H1 (cell line): Measurements from ENCODE around the gene GRM5. TPM values are rescaled to one million over a fixed set of nuclear protein-coding genes. Genes with fewer than 3 reads are reported as not detected.
"Not testable (repeated sequence)": the region's sequence is repeated elsewhere in the genome, so short reads cannot be mapped to it uniquely, and the experiment has no call there.

Experiments
- CTCF ChIA-PET: fragments of 300-600 bp; sonication (Branson Sonifier 250); formaldehyde crosslinking; loops from one replicate; lab custom pipeline; 2021; ENCODE audit not compliant: partially characterized antibody; lab: Charles Lee
- POLR2A ChIA-PET: fragments of 300-600 bp; sonication (Branson Sonifier 250); formaldehyde crosslinking; loops from one replicate; lab custom pipeline; 2021; ENCODE audit warnings: inconsistent platforms; ENCODE audit not compliant: partially characterized antibody; lab: Charles Lee
- DNase-seq, 2 experiments: peaks; one replicate each; pipeline versions ENCODE4 v3.0.0 to v3.0.0-alpha.2; 2010 to 2022; ENCODE audit warnings: low spot score in 2 of 2, low read depth in 1 of 2, mixed read lengths in 1 of 2
- FAIRE-seq: peaks from 2 replicates; lab custom pipeline; 2011; peaks lifted over from hg19 to GRCh38; lab: Jason Lieb, UNC
- H2AFZ ChIP-seq: 2 replicates; pipeline ENCODE4 v1.8.1; 2012; ENCODE audit warnings: low read length, inconsistent platforms
- H2AK5ac ChIP-seq: 2 replicates; pipeline ENCODE4 v1.6.1; 2013; ENCODE audit warnings: low read depth, low read length
- H2BK120ac ChIP-seq: replicated peaks from 2 replicates; pipeline ENCODE3; 2013; ENCODE audit warnings: low read depth, low read length, inconsistent platforms
- H2BK12ac ChIP-seq: 2 replicates; pipeline ENCODE4 v1.6.1; 2013; ENCODE audit warnings: low read depth, low read length
- H2BK15ac ChIP-seq: 2 replicates; pipeline ENCODE4 v1.6.1; 2013; ENCODE audit warnings: low read length
- H2BK20ac ChIP-seq: 2 replicates; pipeline ENCODE4 v1.6.1; 2013; ENCODE audit warnings: low read length
- H2BK5ac ChIP-seq: 2 replicates; pipeline ENCODE4 v1.6.1; 2013; ENCODE audit warnings: low read depth, low read length
- H3K14ac ChIP-seq: 2 replicates; pipeline ENCODE4 v1.6.1; 2013; ENCODE audit warnings: inconsistent platforms; ENCODE audit not compliant: insufficient read length
- H3K18ac ChIP-seq: 2 replicates; pipeline ENCODE4 v1.6.1; 2013; ENCODE audit warnings: low read length; ENCODE audit errors: extremely low read depth
- H3K23ac ChIP-seq: 2 replicates; pipeline ENCODE4 v1.6.1; 2013; ENCODE audit warnings: inconsistent platforms; ENCODE audit not compliant: insufficient read length
- H3K23me2 ChIP-seq: 2 replicates; pipeline ENCODE4 v1.6.1; 2013; ENCODE audit warnings: low read depth, low read length
- H3K27ac ChIP-seq: 2 replicates; pipeline ENCODE4 v1.6.1; 2011; ENCODE audit warnings: low read depth, low read length, inconsistent platforms
- H3K27me3 ChIP-seq, 4 experiments: replicated peaks in 1 of 4; 1 replicate in 1 of 4; 2 replicates in 3 of 4; pipeline versions ENCODE4 v1.6.1 to v1.8.1; 2011 to 2013; ENCODE audit warnings: low read length in 3 of 4, mild to moderate bottlenecking in 3 of 4, inconsistent platforms in 2 of 4, mixed read lengths in 2 of 4, moderate library complexity in 1 of 4; ENCODE audit not compliant: control insufficient read depth in 3 of 4, insufficient read depth in 3 of 4; ENCODE audit errors: extremely low read depth in 1 of 4
- H3K36me3 ChIP-seq, 4 experiments: 2 replicates each; pipeline versions ENCODE4 v1.6.1 to v1.8.1; 2011 to 2013; ENCODE audit warnings: mild to moderate bottlenecking in 4 of 4, low read length in 3 of 4, moderate library complexity in 2 of 4, control low read depth in 1 of 4, inconsistent platforms in 1 of 4; ENCODE audit not compliant: insufficient read depth in 4 of 4, control insufficient read depth in 2 of 4
- H3K4ac ChIP-seq: replicated peaks from 2 replicates; pipeline ENCODE3; 2013; ENCODE audit warnings: low read length, low read depth, mixed read lengths, inconsistent platforms; ENCODE audit not compliant: insufficient read length
- H3K4me1 ChIP-seq, 4 experiments: replicated peaks in 1 of 4; 1 replicate in 1 of 4; 2 replicates in 3 of 4; pipeline versions ENCODE4 v1.6.1 to v1.8.1; 2011 to 2013; ENCODE audit warnings: low read length in 3 of 4, inconsistent platforms in 2 of 4, mixed read lengths in 1 of 4; ENCODE audit not compliant: insufficient read depth in 4 of 4, control insufficient read depth in 3 of 4
- H3K4me2 ChIP-seq, 2 experiments: 2 replicates each; pipeline versions ENCODE4 v1.6.1 to v1.8.1; 2011 to 2013; ENCODE audit warnings: low read depth in 2 of 2, low read length in 2 of 2, control low read depth in 1 of 2, inconsistent platforms in 1 of 2, mild to moderate bottlenecking in 1 of 2; ENCODE audit not compliant: insufficient read depth in 1 of 2
- H3K4me3 ChIP-seq, 4 experiments: fragments of 200-600, 300-600 bp in 1 of 4; sonication (generic), shearing (Covaris generic), sonication (Bioruptor Twin) in 1 of 4; 2 replicates each; pipeline versions ENCODE4 v1.5.1 to v1.8.1; 2011 to 2016; ENCODE audit warnings: low read length in 4 of 4, low read depth in 3 of 4, control low read depth in 2 of 4, inconsistent platforms in 2 of 4, mild to moderate bottlenecking in 2 of 4, mixed read lengths in 1 of 4, moderate library complexity in 1 of 4; ENCODE audit not compliant: insufficient read depth in 2 of 4; ENCODE audit errors: extremely low read depth in 1 of 4
- H3K56ac ChIP-seq: replicated peaks from 2 replicates; pipeline ENCODE3; 2013; ENCODE audit warnings: low read depth, mild to moderate bottlenecking, mixed read lengths, low read length, inconsistent platforms; ENCODE audit not compliant: insufficient read length
- H3K79me1 ChIP-seq: 2 replicates; pipeline ENCODE4 v1.6.1; 2013; ENCODE audit warnings: low read depth, low read length, control low read depth
- H3K79me2 ChIP-seq, 2 experiments: 2 replicates each; pipeline versions ENCODE4 v1.6.1 to v1.8.1; 2012 to 2013; ENCODE audit warnings: low read length in 2 of 2, mild to moderate bottlenecking in 2 of 2, inconsistent platforms in 1 of 2; ENCODE audit not compliant: insufficient read depth in 2 of 2, control insufficient read depth in 1 of 2
- H3K9ac ChIP-seq, 4 experiments: replicated peaks in 1 of 4; 1 replicate in 1 of 4; 2 replicates in 3 of 4; pipeline versions ENCODE4 v1.6.1 to v1.8.1; 2011 to 2013; ENCODE audit warnings: low read depth in 3 of 4, low read length in 3 of 4, control low read depth in 2 of 4, mild to moderate bottlenecking in 2 of 4, moderate library complexity in 2 of 4, inconsistent platforms in 1 of 4; ENCODE audit errors: extremely low read depth in 1 of 4
- H3K9me3 ChIP-seq, 2 experiments: 2 replicates each; pipeline versions ENCODE4 v1.6.1 to v1.8.1; 2012 to 2013; ENCODE audit warnings: mild to moderate bottlenecking in 2 of 2, moderate library complexity in 2 of 2, control low read depth in 1 of 2, inconsistent platforms in 1 of 2, low read depth in 1 of 2, low read length in 1 of 2, mixed read lengths in 1 of 2; ENCODE audit not compliant: insufficient read depth in 2 of 2
- H4K20me1 ChIP-seq, 2 experiments: replicated peaks in 1 of 2; 2 replicates each; pipeline versions ENCODE3 to v1.8.1; 2011 to 2013; ENCODE audit warnings: inconsistent platforms in 2 of 2, low read length in 2 of 2, mild to moderate bottlenecking in 1 of 2; ENCODE audit not compliant: insufficient read depth in 2 of 2, control insufficient read depth in 1 of 2
- H4K5ac ChIP-seq: 2 replicates; pipeline ENCODE4 v1.6.1; 2013; ENCODE audit warnings: low read length, low read depth, mixed read lengths, inconsistent platforms; ENCODE audit not compliant: insufficient read length
- H4K8ac ChIP-seq: 2 replicates; pipeline ENCODE4 v1.8.0; 2013; ENCODE audit warnings: mild to moderate bottlenecking, moderate library complexity, low read length, inconsistent platforms; ENCODE audit not compliant: insufficient read depth; ENCODE audit errors: extremely low read depth
- H4K91ac ChIP-seq: replicated peaks from 2 replicates; pipeline ENCODE3; 2013; ENCODE audit warnings: low read length, mixed read lengths, inconsistent platforms; ENCODE audit not compliant: insufficient read length
- WGBS, 2 experiments: shearing (Covaris generic) in 1 of 2; methylation state at CpG; one replicate each; pipeline versions ENCODE4 v1.1.6 to v1.1.7; 2013 to 2015; ENCODE audit warnings: low lambda C conversion rate in 2 of 2, mixed read lengths in 2 of 2, inconsistent platforms in 1 of 2, low coverage in 1 of 2, missing lambda C conversion rate in 1 of 2; ENCODE audit not compliant: insufficient replicate concordance in 2 of 2, insufficient coverage in 1 of 2, insufficient read length in 1 of 2; ENCODE audit errors: extremely low coverage in 1 of 2, missing lambda C conversion rate in 1 of 2; 5-methylcytosine and 5-hydroxymethylcytosine counted together
- polyA plus RNA-seq, 7 experiments: library from polyadenylated mRNA; depleted of rRNA in 3 of 7; stranded (reverse) in 5 of 7; unstranded in 2 of 7; fragments of >200 nt in 5 of 7; fragments of 200-250 nt in 2 of 7; gene quantifications; 1 replicate in 5 of 7; 2 replicates in 1 of 7; 4 replicates in 1 of 7; pipeline versions ENCODE4 v1.2.1 to v1.2.3, GENCODE V29; 2011 to 2013; ENCODE audit warnings: missing spikeins in 2 of 7, mixed read lengths in 2 of 7
- total RNA-seq: library from RNA; stranded (reverse); fragmentation: NEBNext Ultra II Directional; extraction: Animal tissue kit (Norgen Biotek cat#: 25700); gene quantifications from 2 replicates; pipeline ENCODE4 v1.2.1, GENCODE V29; 2021

The GRM5 gene
- total and polyA plus RNA-seq, 2 of the 8 experiments (the other 6 are each of a cell fraction or from before 2014, with no cell fraction given): 0.15 to 0.43 TPM

GRCh38 chr11:88851547-88851946 is 214.2 kb downstream of the GRM5 start:
- H4K91ac ChIP-seq, H3K23me2 ChIP-seq, H4K20me1 ChIP-seq, H4K8ac ChIP-seq, POLR2A ChIA-PET, H2AFZ ChIP-seq, H3K23ac ChIP-seq, FAIRE-seq, CTCF ChIA-PET, H3K4ac ChIP-seq, DNase-seq, H3K79me1 ChIP-seq, H4K5ac ChIP-seq, H3K56ac ChIP-seq, H3K4me1 ChIP-seq, H2BK12ac ChIP-seq, H3K36me3 ChIP-seq, H3K79me2 ChIP-seq, H3K9ac ChIP-seq, H3K4me2 ChIP-seq, H2BK20ac ChIP-seq, H2BK15ac ChIP-seq, H2BK5ac ChIP-seq, H2BK120ac ChIP-seq, H3K9me3 ChIP-seq, H3K14ac ChIP-seq, H2AK5ac ChIP-seq, H3K18ac ChIP-seq, H3K27me3 ChIP-seq, H3K27ac ChIP-seq, H3K4me3 ChIP-seq: not testable (repeated sequence)

GRCh38 chr11:88849773-88850172 is 216.0 kb downstream of the GRM5 start:
- not testable (repeated sequence) for FAIRE-seq, H3K18ac ChIP-seq

More at GRCh38 chr11:88849773-88850172, 216.0 kb downstream of the GRM5 start:
- 94% methylated on average over 4 of the region's 6 CpGs; no CpG with 5 or more reads in 1 of the 2 experiments for WGBS, 2 experiments
- H3K79me2 ChIP-seq, CTCF ChIA-PET, H3K36me3 ChIP-seq, H3K4ac ChIP-seq, H3K4me1 ChIP-seq, H2AFZ ChIP-seq, H3K79me1 ChIP-seq, H3K4me2 ChIP-seq, H3K27me3 ChIP-seq, H3K14ac ChIP-seq, H2BK15ac ChIP-seq, H3K27ac ChIP-seq, H3K23ac ChIP-seq, H4K8ac ChIP-seq, H3K9me3 ChIP-seq, H2BK20ac ChIP-seq, H2AK5ac ChIP-seq, H2BK12ac ChIP-seq, H4K20me1 ChIP-seq, H2BK5ac ChIP-seq, DNase-seq, H3K56ac ChIP-seq, H3K23me2 ChIP-seq, H3K4me3 ChIP-seq, H4K5ac ChIP-seq, POLR2A ChIA-PET, H3K9ac ChIP-seq, H2BK120ac ChIP-seq, H4K91ac ChIP-seq: not testable (repeated sequence)
